GM10266 (cell line): Measurements from ENCODE around the gene C1QL1.
A peak's percentile ranks its signal among the peaks of the same experiment; 100 is the strongest.

Experiments
- DNase-seq: peaks from one replicate; pipeline ENCODE4 v3.0.0; 2012; ENCODE audit errors: extremely low spot score
- CTCF ChIP-seq: IDR thresholded peaks from 2 replicates; pipeline ENCODE4 v1.5.1; 2012; ENCODE audit warnings: mild to moderate bottlenecking, low read depth; ENCODE audit not compliant: control insufficient read depth, insufficient read depth; ENCODE audit errors: missing control alignments

Gene C1QL1

GRCh38 chr17:44912763-44913544, 55.1 kb downstream of the C1QL1 start:
- DNase-seq, result no peak
- no peak for TF ChIP-seq CTCF

GRCh38 chr17:44911133-44912001, 56.7 kb downstream of the C1QL1 start:
- peak; percentile 60 for DNase-seq
- TF ChIP-seq CTCF, result peak; percentile 66

GRCh38 chr17:44910231-44911106, 57.6 kb downstream of the C1QL1 start:
- no peak for DNase-seq
- no peak for TF ChIP-seq CTCF
